Tibial nerve (tissue), 4 donors: ENCODE measurements around the gene CADPS2.

Source experiments
- CTCF ChIP-seq, 5 experiments: fragments of 200-600 bp in 3 of 5; fragments of 450-650 bp in 2 of 5; sonication (generic) in 3 of 5; IDR thresholded peaks; one replicate each; pipeline ENCODE4 v1.5.1; 2016 to 2019; ENCODE audit warnings: antibody characterized with exemption in 5 of 5, mild to moderate bottlenecking in 3 of 5, moderate library complexity in 2 of 5
- EP300 ChIP-seq, 2 donors: sonication (generic); formaldehyde crosslinking; IDR thresholded peaks; one replicate each; pipeline ENCODE4 v1.6.1; 2017; ENCODE audit warnings: antibody characterized with exemption in 2 of 2, mild to moderate bottlenecking in 1 of 2
- POLR2A ChIP-seq, 2 donors: fragments of 450-650 bp; IDR thresholded peaks; one replicate each; pipeline ENCODE4 v1.6.1; 2017; ENCODE audit warnings: antibody characterized with exemption in 2 of 2, mild to moderate bottlenecking in 2 of 2, moderate library complexity in 2 of 2

- TF ChIP-seq CTCF (IDR thresholded peaks at IDR 0.05) (no peak), POLR2A (IDR thresholded peaks at IDR 0.05) (no peak), EP300 (IDR thresholded peaks at IDR 0.05) (no peak)
Measured at GRCh38 chr7:122291189-122291588, 595.1 kb downstream of the CADPS2 start.
